Measurements from ENCODE around the gene KRT84. TPM values are rescaled to one million over a fixed set of nuclear protein-coding genes. Genes with fewer than 3 reads are reported as not detected.

The KRT84 gene
- total RNA-seq, 3 donors from 2014 or later (not counting 1 experiment from before 2014, with no cell fraction given): not detected

- Mint-ChIP-seq H3K36me3 (no peaks in the 10 kb centered on the region), H3K4me3 (no peak overlapping the region), H3K27ac (no peak overlapping the region), H3K9me3 (no peaks in the 10 kb centered on the region), H3K27me3 (ENCODE audit: low read depth in 2 of 2) (peaks cover 51 to 52% of the 10 kb centered on the region in 2 donors), H3K4me1 (peaks cover 0 to 11% of the 10 kb centered on the region in 2 donors)
- TF ChIP-seq CTCF (IDR thresholded peaks at IDR 0.05): peak; percentile 68
- H3K27me3 ChIP-seq (ENCODE audit: control insufficient read depth, insufficient read depth, low read length): peaks cover 10% of the 10 kb centered on the region
- no peak overlapping the region for H3K4me3 ChIP-seq (ENCODE audit: low read length)
- H3K27ac ChIP-seq (ENCODE audit: low read length): no peak overlapping the region
- WGBS (ENCODE audit: insufficient coverage): 36% methylated on average over 10 of the region's 10 CpGs
- ATAC-seq (peak; percentile 55 to 86 (median 83)), DNase-seq (peak; percentile 63 to 77)
- no peaks in the 10 kb centered on the region for H3K9me3 ChIP-seq (ENCODE audit: control insufficient read depth, insufficient read depth, low read length)
- no peaks in the 10 kb centered on the region for H3K36me3 ChIP-seq (ENCODE audit: control insufficient read depth, insufficient read depth, low read length)
- intact Hi-C loops (cut with micrococcal nuclease): loop anchor here (1.0 to 5.0 kb wide), 4 partner anchors 210 to 609 kb away; no protein-coding TSS in a partner anchor
- H3K4me1 ChIP-seq (ENCODE audit: control insufficient read depth, insufficient read depth, low read length): no peaks in the 10 kb centered on the region
These were observed 13.0 kb downstream of the KRT84 start for GRCh38 chr12:52372216-52373154.

GRCh38 chr12:52371716-52372115 is 13.7 kb downstream of the KRT84 start:
- no peaks in the 10 kb centered on the region for H3K9me3 ChIP-seq (ENCODE audit: control insufficient read depth, insufficient read depth, low read length)
- no peaks in the 10 kb centered on the region for H3K36me3 ChIP-seq (ENCODE audit: control insufficient read depth, insufficient read depth, low read length)
- no peak for DNase-seq
- Mint-ChIP-seq H3K9me3 (no peaks in the 10 kb centered on the region), H3K27ac (no peak overlapping the region), H3K4me1 (peaks cover 0 to 11% of the 10 kb centered on the region in 2 donors), H3K36me3 (no peaks in the 10 kb centered on the region), H3K4me3 (no peak overlapping the region), H3K27me3 (ENCODE audit: low read depth in 2 of 2) (peaks cover 48 to 49% of the 10 kb centered on the region in 2 donors)
- H3K4me1 ChIP-seq (ENCODE audit: control insufficient read depth, insufficient read depth, low read length): no peaks in the 10 kb centered on the region
- no peak overlapping the region for H3K4me3 ChIP-seq (ENCODE audit: low read length)
- H3K27ac ChIP-seq (ENCODE audit: low read length): no peak overlapping the region
- no peak for TF ChIP-seq CTCF (IDR thresholded peaks at IDR 0.05)
- ATAC-seq: no peak
- H3K27me3 ChIP-seq (ENCODE audit: control insufficient read depth, insufficient read depth, low read length): peaks cover 10% of the 10 kb centered on the region
- 89% methylated on average over 3 of the region's 3 CpGs for WGBS (ENCODE audit: insufficient coverage)
- intact Hi-C loops (cut with micrococcal nuclease): loop anchor here (1.0 to 5.0 kb wide), 4 partner anchors 211 to 610 kb away; no protein-coding TSS in a partner anchor

- H3K4me1 Mint-ChIP-seq: peaks cover 0 to 11% of the 10 kb centered on the region in 2 donors
These were observed 14.4 kb downstream of the KRT84 start for GRCh38 chr12:52370926-52371608.

More at GRCh38 chr12:52370926-52371608, 14.4 kb downstream of the KRT84 start:
- TF ChIP-seq CTCF (IDR thresholded peaks at IDR 0.05): no peak
- WGBS (ENCODE audit: insufficient coverage): 91% methylated on average over 12 of the region's 12 CpGs
- intact Hi-C loops (cut with micrococcal nuclease): loop anchor here (5.0 kb wide), 1 partner anchor 211 kb away; no protein-coding TSS in a partner anchor
- Histone ChIP-seq H3K36me3 (ENCODE audit: control insufficient read depth, insufficient read depth, low read length) (no peaks in the 10 kb centered on the region), H3K4me1 (ENCODE audit: control insufficient read depth, insufficient read depth, low read length) (no peaks in the 10 kb centered on the region), H3K27ac (ENCODE audit: low read length) (no peak overlapping the region), H3K4me3 (ENCODE audit: low read length) (no peak overlapping the region), H3K9me3 (ENCODE audit: control insufficient read depth, insufficient read depth, low read length) (no peaks in the 10 kb centered on the region), H3K27me3 (ENCODE audit: control insufficient read depth, insufficient read depth, low read length) (peaks cover 10% of the 10 kb centered on the region)
- H3K27ac Mint-ChIP-seq: no peak overlapping the region
- H3K9me3 Mint-ChIP-seq: no peaks in the 10 kb centered on the region
- peaks cover 41 to 49% of the 10 kb centered on the region in 2 donors for H3K27me3 Mint-ChIP-seq (ENCODE audit: low read depth in 2 of 2)
- ATAC-seq (no peak), DNase-seq (no peak)
- no peaks in the 10 kb centered on the region for H3K36me3 Mint-ChIP-seq
- no peak overlapping the region for H3K4me3 Mint-ChIP-seq
